Heart left ventricle (tissue), 16 donors: ENCODE results near the gene ADM2. TPM values are rescaled to one million over a fixed set of nuclear protein-coding genes. Genes with fewer than 3 reads are reported as not detected.

Experiments
- ATAC-seq, 4 donors: fragments of 200-7000 bp; cut with Tn5 transposase; one replicate each; pipeline ENCODE4 v1.9.1; 2020 to 2022; ENCODE audit warnings: moderate library complexity in 4 of 4, mild to moderate bottlenecking in 3 of 4, moderate number of reproducible peaks in 1 of 4
- DNase-seq, 5 donors: peaks; one replicate each; pipeline ENCODE4 v3.0.0-alpha.2; 2020
- H3K27ac ChIP-seq, 12 donors: fragments of 200-600 bp; sonication (generic) in 4 of 12; one replicate each; pipeline versions ENCODE4 v1.5.0 to v1.8.0; 2016 to 2022; ENCODE audit warnings: mild to moderate bottlenecking in 2 of 12
- H3K27me3 ChIP-seq, 9 donors: fragments of 200-600 bp; sonication (generic) in 2 of 9; one replicate each; pipeline versions ENCODE4 v1.5.1 to v1.8.0; 2016 to 2022; ENCODE audit warnings: mild to moderate bottlenecking in 3 of 9
- H3K36me3 ChIP-seq, 9 donors: fragments of 200-600 bp; sonication (generic) in 2 of 9; one replicate each; pipeline versions ENCODE4 v1.5.0 to v1.8.0; 2018 to 2022; ENCODE audit warnings: mild to moderate bottlenecking in 2 of 9
- H3K4me1 ChIP-seq, 12 donors: fragments of 200-600 bp; sonication (generic) in 4 of 12; one replicate each; pipeline versions ENCODE4 v1.5.0 to v1.8.0; 2016 to 2022; ENCODE audit warnings: mild to moderate bottlenecking in 3 of 12
- H3K4me3 ChIP-seq, 12 donors: fragments of 200-600 bp; sonication (generic) in 4 of 12; one replicate each; pipeline versions ENCODE4 v1.5.0 to v1.8.0; 2017 to 2022; ENCODE audit warnings: mild to moderate bottlenecking in 9 of 12, moderate library complexity in 4 of 12
- H3K9me3 ChIP-seq, 12 donors: fragments of 200-600 bp; sonication (generic) in 4 of 12; one replicate each; pipeline versions ENCODE4 v1.5.0 to v1.8.0; 2016 to 2022; ENCODE audit warnings: mild to moderate bottlenecking in 1 of 12
- POLR2A ChIP-seq, 2 donors: fragments of 450-650 bp; IDR thresholded peaks; one replicate each; pipeline ENCODE4 v1.6.1; 2017; ENCODE audit warnings: antibody characterized with exemption in 2 of 2, mild to moderate bottlenecking in 2 of 2, moderate library complexity in 2 of 2
- WGBS, 4 donors: extraction: QIAGEN DNeasy Blood & Tissue Kit in 2 of 4; methylation state at CpG; one replicate each; pipeline versions ENCODE4 v1.1.5 to v1.1.7; 2013 to 2018; 5-methylcytosine and 5-hydroxymethylcytosine counted together
- intact Hi-C, 10 donors: fragments of 100-400 bp; cut with DNase I; formaldehyde crosslinking; loops; one replicate each; pipeline versions ENCODE4 v1.11.1 to v1.14.2; 2022
- polyA plus RNA-seq, 2 donors: library from polyadenylated mRNA; stranded (reverse); fragments of 200-250 nt; gene quantifications; one replicate each; pipeline ENCODE4 v1.2.3, GENCODE V29; 2013
- total RNA-seq, 9 donors: library from RNA; depleted of rRNA in 2 of 9; stranded (reverse); fragments of >200 nt in 2 of 9; fragmentation: NEBNext Ultra II Directional in 3 of 9; extraction: Animal tissue kit (Norgen Biotek cat#: 25700) in 3 of 9; gene quantifications; one replicate each; pipeline versions ENCODE4 v1.1.0 to v1.2.4, GENCODE V29; 2016 to 2023
- TF ChIP-seq, protein P1 (sequence below), 12 donors: fragments of 200-600 bp; sonication (generic) in 4 of 12; IDR thresholded peaks; one replicate each; pipeline versions ENCODE4 v1.5.0 to v1.8.0; 2018 to 2022; ENCODE audit warnings: antibody characterized with exemption in 12 of 12, mild to moderate bottlenecking in 5 of 12
- donor health status: ischemic (EF 13 %, LVEDD 7.1; RV severe dilation, severe dysfunction).
- donor health status: healthy with polysubstance abuse.
- donor health status: DM: no; HTN: yes; CAD: no.
- donor health status: DM: no; HTN: no; CAD: no.
- donor health status: ischemic (EF 25% LVEDD 6.9; RV normal size, moderate dysfunction).
- donor health status: ischemic (EF 25% LVEDD 5.7; RV mildly dilated, moderate dysfunction).
- donor health status: healthy.
- donor health status: DM: yes; HTN: yes; CAD: no.
- donor health status: ischemic (EF 35%, LVEDD 5.7; RV mildly dilated, moderate dysfunction).
- donor health status: nonischemic (EF 11% LVEDD 7.7; RV severe dilation, severe dysfunction).
- donor health status: DM: yes; HTN: yes; CAD: no.
- donor health status: PGD.
- donor health status: ischemic (EF 29% LVEDD 5.4; RV normal size, mild dysfunction).
- donor health status: nonischemic (EF 23%, LVEDD 6.1; RV moderate dilation, normal function).

ADM2 gene
- total and polyA plus RNA-seq, 11 donors: 0.04 to 0.67 (median 0.20) TPM; not detected in 7

- intact Hi-C loops: loop anchor here in 5 of 10 donors (1.0 to 10.0 kb wide), 8 partner anchors 17 to 281 kb away; partner anchors contain the start of genes NCAPH2 (in 2 of the 5), SYCE3 (in 2 of the 5), CHKB (in 1 of the 5) and TUBGCP6 (in 1 of the 5)
Observed at GRCh38 chr22:50525858-50526107, 44.4 kb downstream of the ADM2 start.

DNA sequence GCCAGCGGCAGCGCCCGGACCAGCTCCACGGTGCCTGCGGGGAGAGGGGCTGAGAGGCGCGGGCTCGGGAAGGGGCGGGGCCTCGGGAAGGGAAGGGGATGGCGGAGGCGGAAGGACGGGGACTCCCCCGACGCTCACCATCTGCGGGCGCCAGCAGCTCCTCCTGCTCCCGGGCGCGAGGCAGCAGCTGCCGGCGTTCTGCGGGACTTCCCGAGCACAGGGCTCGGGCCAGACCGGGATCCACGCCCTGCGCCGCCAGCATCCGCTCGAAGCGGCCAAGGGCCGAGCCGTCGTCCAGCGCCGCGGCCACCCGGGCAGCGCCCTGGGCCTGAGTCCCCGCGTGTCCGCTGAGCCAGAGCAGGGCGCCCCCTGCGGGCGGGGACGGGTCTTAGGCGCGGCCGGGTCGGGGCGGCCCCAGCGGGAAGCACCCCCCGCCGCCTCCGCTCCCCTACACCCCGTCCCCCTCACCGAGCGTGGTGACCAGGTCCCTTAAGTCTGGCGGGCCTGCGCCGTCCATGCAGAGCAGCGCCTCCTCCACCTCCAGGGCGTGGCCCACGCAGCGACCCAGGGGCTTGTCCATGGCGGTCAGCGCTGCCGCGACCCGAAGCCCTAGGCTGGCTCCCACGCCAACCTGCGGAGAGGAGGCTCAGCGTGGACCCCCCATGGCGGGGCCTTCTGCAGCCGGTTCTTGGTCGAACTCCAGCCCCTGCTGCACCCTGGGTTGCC lies 44.9 kb downstream of the ADM2 start:
- ATAC-seq (peak; percentile 3 to 42 (median 24)), DNase-seq (peak; percentile 85 to 92 (median 87))
- peaks cover 0 to 56% (median 27%) of the 10 kb centered on the region in 9 donors for H3K36me3 ChIP-seq
- intact Hi-C loops: loop anchor here in 4 of 10 donors (2.0 to 10.0 kb wide), 5 partner anchors 36 to 281 kb away; partner anchors contain the start of genes CHKB (in 1 of the 4), SYCE3 (in 1 of the 4) and TUBGCP6 (in 1 of the 4)
- peak in 1 of 2 donors; percentile 40 for TF ChIP-seq POLR2A (IDR thresholded peaks at IDR 0.05)
- TF ChIP-seq, protein P1, sequence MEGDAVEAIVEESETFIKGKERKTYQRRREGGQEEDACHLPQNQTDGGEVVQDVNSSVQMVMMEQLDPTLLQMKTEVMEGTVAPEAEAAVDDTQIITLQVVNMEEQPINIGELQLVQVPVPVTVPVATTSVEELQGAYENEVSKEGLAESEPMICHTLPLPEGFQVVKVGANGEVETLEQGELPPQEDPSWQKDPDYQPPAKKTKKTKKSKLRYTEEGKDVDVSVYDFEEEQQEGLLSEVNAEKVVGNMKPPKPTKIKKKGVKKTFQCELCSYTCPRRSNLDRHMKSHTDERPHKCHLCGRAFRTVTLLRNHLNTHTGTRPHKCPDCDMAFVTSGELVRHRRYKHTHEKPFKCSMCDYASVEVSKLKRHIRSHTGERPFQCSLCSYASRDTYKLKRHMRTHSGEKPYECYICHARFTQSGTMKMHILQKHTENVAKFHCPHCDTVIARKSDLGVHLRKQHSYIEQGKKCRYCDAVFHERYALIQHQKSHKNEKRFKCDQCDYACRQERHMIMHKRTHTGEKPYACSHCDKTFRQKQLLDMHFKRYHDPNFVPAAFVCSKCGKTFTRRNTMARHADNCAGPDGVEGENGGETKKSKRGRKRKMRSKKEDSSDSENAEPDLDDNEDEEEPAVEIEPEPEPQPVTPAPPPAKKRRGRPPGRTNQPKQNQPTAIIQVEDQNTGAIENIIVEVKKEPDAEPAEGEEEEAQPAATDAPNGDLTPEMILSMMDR (IDR thresholded peaks at IDR 0.05): peak; percentile 53 to 84 (median 67)
- H3K9me3 ChIP-seq: no peaks in the 10 kb centered on the region
- peak overlapping the region; percentile 47 to 89 (median 74) for H3K4me3 ChIP-seq
- 2 to 8% (median 2%) methylated on average over 8 to 77 of the region's 77 CpGs for WGBS, 4 donors
- peaks cover 0 to 60% (median 34%) of the 10 kb centered on the region in 12 donors for H3K4me1 ChIP-seq
- peak overlapping the region; percentile 83 to 99 (median 94) for H3K27ac ChIP-seq
- peaks cover 0 to 22% (median 0%) of the 10 kb centered on the region in 9 donors for H3K27me3 ChIP-seq

More at GRCh38 chr22:50525858-50526107, 44.4 kb downstream of the ADM2 start:
- Histone ChIP-seq H3K9me3 (no peaks in the 10 kb centered on the region), H3K27me3 (peaks cover 0 to 17% (median 0%) of the 10 kb centered on the region in 9 donors), H3K4me3 (peak overlapping the region; percentile 47 to 89 (median 74)), H3K4me1 (peaks cover 0 to 55% (median 31%) of the 10 kb centered on the region in 12 donors), H3K27ac (peak overlapping the region; percentile 83 to 99 (median 94)), H3K36me3 (peaks cover 0 to 61% (median 32%) of the 10 kb centered on the region in 9 donors)
- 0% methylated on average over 9 to 33 of the region's 33 CpGs; no CpG with 5 or more reads in 1 of the 4 donors for WGBS, 4 donors
- ATAC-seq (peak in 1 of 4 donors; percentile 25), DNase-seq (no peak)
- TF ChIP-seq, protein P1 (IDR thresholded peaks at IDR 0.05): no peak
- TF ChIP-seq POLR2A (IDR thresholded peaks at IDR 0.05): no peak

DNA sequence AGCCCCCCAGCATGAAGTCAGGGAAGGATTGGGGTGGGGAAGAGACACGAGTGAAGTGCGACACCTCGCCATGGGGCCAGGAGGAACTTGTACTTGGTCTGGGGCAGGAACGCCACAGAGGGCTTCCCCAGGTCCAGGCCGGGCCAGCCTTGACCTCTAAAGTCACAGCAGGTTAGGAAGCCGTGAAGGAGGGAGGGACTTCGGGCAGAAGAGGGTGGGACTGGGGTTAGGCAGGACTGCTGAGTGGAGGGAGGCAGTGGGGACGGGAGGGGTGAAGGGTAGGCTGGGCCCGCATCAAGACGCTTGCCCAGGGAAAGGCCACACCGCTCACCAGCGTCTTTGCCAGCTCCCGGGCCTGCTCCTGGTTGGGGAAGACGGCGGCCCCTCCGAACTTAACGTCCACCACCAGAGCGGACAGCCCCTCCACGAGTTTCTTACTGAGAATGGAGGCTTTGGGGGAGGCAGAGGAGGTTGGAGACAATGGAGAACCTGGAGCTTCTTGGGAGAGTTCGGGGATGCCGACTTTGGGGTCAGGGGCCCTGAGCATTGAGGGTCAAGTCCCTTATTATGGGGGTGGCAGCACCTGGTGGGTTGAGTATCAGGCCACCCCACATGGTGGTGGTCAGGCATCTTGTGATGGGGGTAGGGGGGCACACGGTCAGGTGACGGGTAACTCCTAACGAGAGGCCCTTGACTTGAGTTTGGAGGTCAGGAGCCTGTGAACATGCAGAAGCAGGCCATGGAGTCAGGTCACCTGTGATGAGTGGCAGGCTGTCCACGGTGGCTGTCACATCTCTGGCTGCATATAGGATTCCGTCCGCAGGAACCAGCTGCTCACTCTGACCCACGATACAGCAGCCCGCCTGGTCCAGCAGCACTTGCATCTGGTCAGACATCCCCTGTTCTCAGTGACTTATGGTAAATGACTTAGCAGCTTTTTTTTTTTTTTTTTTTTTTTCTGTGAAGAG lies 45.8 kb downstream of the ADM2 start:
- TF ChIP-seq, protein P1 (IDR thresholded peaks at IDR 0.05): no peak
- peak in 1 of 2 donors; percentile 13 for TF ChIP-seq POLR2A (IDR thresholded peaks at IDR 0.05)
- peak; percentile 63 to 88 (median 73) for DNase-seq
- 48 to 71% (median 62%) methylated on average over 28 to 29 of the region's 29 CpGs for WGBS, 4 donors
- Histone ChIP-seq H3K27me3 (peaks cover 0 to 30% (median 0%) of the 10 kb centered on the region in 9 donors), H3K4me1 (peaks cover 0 to 68% (median 37%) of the 10 kb centered on the region in 12 donors), H3K36me3 (peaks cover 0 to 48% (median 20%) of the 10 kb centered on the region in 9 donors), H3K9me3 (no peaks in the 10 kb centered on the region), H3K4me3 (peak overlapping the region; percentile 47 to 89 (median 74)), H3K27ac (peak overlapping the region; percentile 83 to 99 (median 94))
- peak in 3 of 4 donors; percentile 1 to 11 (median 5) for ATAC-seq
- intact Hi-C loops: loop anchor here in 4 of 10 donors (2.0 to 10.0 kb wide), 5 partner anchors 35 to 282 kb away; partner anchors contain the start of genes CHKB (in 1 of the 4), SYCE3 (in 1 of the 4) and TUBGCP6 (in 1 of the 4)
